ENCODE results near the gene GPSM1.

Gene GPSM1

GRCh38 chr9:136379891-136380290, 52.6 kb downstream of the GPSM1 start:
- no peak for DNase-seq

GRCh38 chr9:136380381-136380780, 53.0 kb downstream of the GPSM1 start:
- DNase-seq: no peak

GRCh38 chr9:136381311-136381710, 54.0 kb downstream of the GPSM1 start:
- DNase-seq: no peak

GRCh38 chr9:136381966-136382513, 54.7 kb downstream of the GPSM1 start:
- DNase-seq: no peak

- no peak for DNase-seq
Measured at GRCh38 chr9:136383436-136383835, 56.1 kb downstream of the GPSM1 start.

GRCh38 chr9:136385015-136385414, 57.7 kb downstream of the GPSM1 start:
- DNase-seq: no peak

GRCh38 chr9:136386018-136386417, 58.7 kb downstream of the GPSM1 start:
- DNase-seq: no peak

- no peak for DNase-seq
Measured at GRCh38 chr9:136387217-136387616, 59.9 kb downstream of the GPSM1 start.

GRCh38 chr9:136389396-136389795, 62.1 kb downstream of the GPSM1 start:
- no peak for DNase-seq

GRCh38 chr9:136391737-136392537, 64.6 kb downstream of the GPSM1 start:
- DNase-seq: no peak

- DNase-seq: no peak
Measured at GRCh38 chr9:136392538-136393449, 65.5 kb downstream of the GPSM1 start.

GRCh38 chr9:136393531-136393930, 66.2 kb downstream of the GPSM1 start:
- DNase-seq: no peak

GRCh38 chr9:136394312-136395019, 67.1 kb downstream of the GPSM1 start:
- DNase-seq: no peak

GRCh38 chr9:136395020-136395340, 67.6 kb downstream of the GPSM1 start:
- DNase-seq: no peak

GRCh38 chr9:136395345-136396218, 68.2 kb downstream of the GPSM1 start:
- no peak for DNase-seq

- DNase-seq: no peak
Measured at GRCh38 chr9:136396219-136396515, 68.8 kb downstream of the GPSM1 start.

GRCh38 chr9:136397643-136398042, 70.3 kb downstream of the GPSM1 start:
- no peak for DNase-seq

- DNase-seq: no peak
Measured at GRCh38 chr9:136398286-136398685, 70.9 kb downstream of the GPSM1 start.

- DNase-seq: peak; percentile 59
Measured at GRCh38 chr9:136399176-136400037, 72.1 kb downstream of the GPSM1 start.

GRCh38 chr9:136400038-136400834, 72.9 kb downstream of the GPSM1 start, which contains the start of gene SNAPC4:
TSS of gene SNAPC4 (minus strand) at chr9:136400170. CDS start at chr9:136398428, 1,742 bp downstream.
- DNase-seq: peak; percentile 97

Measured in NCI-H69 (cell line).